ENCODE results near the gene CTSW.

The CTSW gene

DNA sequence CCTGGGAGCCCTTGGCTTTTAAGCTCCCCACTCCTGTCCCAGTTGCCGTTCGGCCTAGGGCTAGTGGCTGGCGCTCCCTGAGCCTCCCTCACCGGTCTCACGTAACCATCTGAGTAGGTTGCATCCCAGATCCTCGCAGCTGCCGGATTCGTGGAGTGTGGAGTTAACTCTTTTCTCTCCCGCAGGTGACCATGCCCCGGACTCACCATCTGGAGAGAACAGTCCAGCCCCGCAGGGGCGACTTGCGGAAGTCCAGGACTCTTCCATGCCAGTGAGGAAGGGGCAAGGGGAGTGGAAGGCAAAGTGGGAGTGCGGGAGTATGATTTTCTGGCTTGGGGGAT lies 18.5 kb upstream of the CTSW start:
- TF ChIP-seq GATA2 (IDR thresholded peaks at IDR 0.05; ENCODE audit: low read depth, low read length) (no peak), GATA3 (IDR thresholded peaks at IDR 0.05; ENCODE audit: low read depth, low read length) (no peak)

DNA sequence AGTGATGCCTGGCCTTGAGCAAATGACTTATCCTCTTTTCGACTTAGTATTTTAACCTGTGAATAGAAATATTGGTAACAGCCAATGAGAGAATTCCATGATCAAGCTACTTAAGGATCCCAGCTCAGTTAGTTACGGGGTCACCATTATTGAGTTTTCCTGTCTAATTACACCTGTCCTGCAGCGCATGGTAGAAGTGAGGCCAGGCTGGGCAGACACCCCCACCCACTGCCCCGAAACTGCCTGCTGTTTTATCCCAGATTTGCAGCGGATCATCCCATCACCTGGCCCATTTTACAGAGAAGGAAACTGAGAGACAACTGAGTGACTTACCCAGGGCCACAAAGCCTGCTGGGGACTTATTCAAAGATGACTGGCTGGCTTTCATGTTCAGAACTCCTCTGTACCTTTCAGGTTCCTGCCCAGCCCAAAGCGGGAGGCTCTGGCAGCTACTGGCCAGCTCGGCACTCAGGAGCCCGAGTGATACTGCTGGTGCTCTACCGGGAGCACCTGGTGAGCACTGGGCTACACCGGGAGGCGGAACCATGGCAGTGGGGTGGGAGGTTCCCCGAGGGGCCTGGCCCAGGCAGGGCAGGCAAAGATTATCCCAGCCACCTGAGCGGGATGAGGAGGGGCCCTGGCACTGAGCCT lies 18.0 kb upstream of the CTSW start:
- no peak for TF ChIP-seq GATA3 (IDR thresholded peaks at IDR 0.05; ENCODE audit: low read depth, low read length)
- TF ChIP-seq GATA2 (IDR thresholded peaks at IDR 0.05; ENCODE audit: low read depth, low read length): no peak

DNA sequence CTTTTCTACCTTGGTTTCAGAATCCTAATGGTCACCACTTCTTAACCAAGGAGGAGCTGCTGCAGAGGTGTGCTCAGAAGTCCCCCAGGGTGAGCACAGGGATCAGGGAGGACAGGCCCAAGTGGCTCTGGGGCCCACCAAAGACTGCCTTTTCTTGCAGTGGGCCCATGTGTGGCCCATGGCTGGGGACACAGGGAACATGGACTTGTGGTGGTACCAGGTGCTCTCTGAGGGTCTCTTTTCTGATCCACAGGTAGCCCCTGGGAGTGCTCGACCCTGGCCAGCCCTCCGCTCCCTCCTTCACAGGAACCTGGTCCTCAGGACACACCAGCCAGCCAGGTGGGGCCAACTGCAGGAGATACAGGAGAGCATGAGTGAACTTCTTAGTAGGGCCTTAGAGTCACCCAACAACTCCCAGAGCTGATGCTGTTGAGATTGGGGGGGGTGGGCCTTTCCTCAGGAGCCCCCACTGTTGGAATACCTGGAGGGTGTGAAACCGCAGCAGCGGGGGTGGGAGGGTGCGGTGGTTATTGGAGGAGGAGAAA lies 17.4 kb upstream of the CTSW start:
- TF ChIP-seq GATA3 (IDR thresholded peaks at IDR 0.05; ENCODE audit: low read depth, low read length): no peak
- no peak for TF ChIP-seq GATA2 (IDR thresholded peaks at IDR 0.05; ENCODE audit: low read depth, low read length)

DNA sequence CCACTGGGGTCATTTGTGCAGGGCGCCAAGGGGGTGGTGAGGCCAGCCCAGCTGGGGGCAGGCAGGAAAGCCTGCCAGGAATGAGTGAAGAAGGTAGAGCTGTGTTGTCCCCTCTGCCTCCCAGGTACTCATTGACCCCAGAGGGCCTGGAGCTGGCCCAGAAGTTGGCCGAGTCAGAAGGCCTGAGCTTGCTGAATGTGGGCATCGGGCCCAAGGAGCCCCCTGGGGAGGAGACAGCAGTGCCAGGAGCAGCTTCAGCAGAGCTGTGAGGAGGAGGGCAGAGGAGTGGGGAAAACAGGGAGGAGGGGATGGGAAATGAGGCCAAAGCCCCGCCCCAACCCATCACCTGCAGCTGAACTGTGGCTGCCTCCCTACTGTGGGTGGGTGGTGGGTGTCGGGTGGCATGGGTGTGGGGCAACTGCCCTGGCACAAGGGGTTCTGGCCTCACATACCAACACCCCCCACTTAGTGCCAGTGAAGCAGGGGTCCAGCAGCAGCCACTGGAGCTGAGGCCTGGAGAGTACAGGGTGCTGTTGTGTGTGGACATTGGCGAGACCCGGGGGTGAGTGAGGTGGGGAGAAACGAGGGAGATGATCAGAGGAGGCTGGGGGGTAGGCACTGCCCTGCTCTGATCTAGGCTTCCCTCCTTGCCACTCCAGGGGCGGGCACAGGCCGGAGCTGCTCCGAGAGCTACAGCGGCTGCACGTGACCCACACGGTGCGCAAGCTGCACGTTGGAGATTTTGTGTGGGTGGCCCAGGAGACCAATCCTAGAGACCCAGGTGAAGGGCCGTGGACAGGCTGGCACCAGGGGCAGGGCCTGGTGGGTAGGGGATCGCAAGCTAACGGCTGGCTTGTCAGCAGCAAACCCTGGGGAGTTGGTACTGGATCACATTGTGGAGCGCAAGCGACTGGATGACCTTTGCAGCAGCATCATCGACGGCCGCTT lies 16.4 kb upstream of the CTSW start:
- no peak for TF ChIP-seq GATA3 (IDR thresholded peaks at IDR 0.05; ENCODE audit: low read depth, low read length)
- no peak for TF ChIP-seq GATA2 (IDR thresholded peaks at IDR 0.05; ENCODE audit: low read depth, low read length)

DNA sequence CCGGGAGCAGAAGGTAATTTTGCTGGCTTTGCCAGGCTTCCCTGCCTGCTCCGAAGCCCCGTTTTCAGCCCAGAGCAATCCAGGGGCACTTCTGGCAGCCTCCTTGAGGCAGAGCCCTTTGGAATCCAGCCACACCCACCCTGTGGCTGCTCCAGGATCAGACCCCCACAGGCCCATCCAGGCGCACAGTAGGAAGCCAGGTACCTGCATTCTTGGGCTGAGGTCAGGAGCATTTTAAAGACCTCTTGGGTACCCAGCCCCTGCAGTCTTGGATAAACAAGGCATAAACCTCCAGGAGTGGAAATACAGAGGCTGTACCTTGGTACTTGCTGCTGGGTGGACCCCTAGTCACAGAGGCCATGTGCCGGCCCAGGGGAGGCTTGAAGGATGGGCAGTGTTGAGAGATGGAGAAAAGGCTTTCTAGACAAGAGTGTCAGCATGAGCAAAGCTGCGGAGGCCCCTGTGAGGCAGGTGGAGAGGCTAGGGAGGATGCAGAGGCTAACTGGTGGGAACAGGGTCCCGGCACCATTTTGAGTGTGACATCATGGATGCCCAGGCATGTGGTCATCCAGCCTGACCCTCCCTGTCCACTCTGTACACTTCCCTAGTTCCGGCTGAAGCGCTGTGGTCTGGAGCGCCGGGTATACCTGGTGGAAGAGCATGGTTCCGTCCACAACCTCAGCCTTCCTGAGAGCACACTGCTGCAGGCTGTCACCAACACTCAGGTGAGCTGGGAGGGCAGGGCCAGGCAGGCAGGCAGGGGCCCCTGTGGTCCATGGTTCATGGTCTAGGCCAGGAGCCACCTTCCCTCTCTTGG lies 15.5 kb upstream of the CTSW start:
- no peak for TF ChIP-seq GATA3 (IDR thresholded peaks at IDR 0.05; ENCODE audit: low read depth, low read length)
- no peak for TF ChIP-seq GATA2 (IDR thresholded peaks at IDR 0.05; ENCODE audit: low read depth, low read length)

DNA sequence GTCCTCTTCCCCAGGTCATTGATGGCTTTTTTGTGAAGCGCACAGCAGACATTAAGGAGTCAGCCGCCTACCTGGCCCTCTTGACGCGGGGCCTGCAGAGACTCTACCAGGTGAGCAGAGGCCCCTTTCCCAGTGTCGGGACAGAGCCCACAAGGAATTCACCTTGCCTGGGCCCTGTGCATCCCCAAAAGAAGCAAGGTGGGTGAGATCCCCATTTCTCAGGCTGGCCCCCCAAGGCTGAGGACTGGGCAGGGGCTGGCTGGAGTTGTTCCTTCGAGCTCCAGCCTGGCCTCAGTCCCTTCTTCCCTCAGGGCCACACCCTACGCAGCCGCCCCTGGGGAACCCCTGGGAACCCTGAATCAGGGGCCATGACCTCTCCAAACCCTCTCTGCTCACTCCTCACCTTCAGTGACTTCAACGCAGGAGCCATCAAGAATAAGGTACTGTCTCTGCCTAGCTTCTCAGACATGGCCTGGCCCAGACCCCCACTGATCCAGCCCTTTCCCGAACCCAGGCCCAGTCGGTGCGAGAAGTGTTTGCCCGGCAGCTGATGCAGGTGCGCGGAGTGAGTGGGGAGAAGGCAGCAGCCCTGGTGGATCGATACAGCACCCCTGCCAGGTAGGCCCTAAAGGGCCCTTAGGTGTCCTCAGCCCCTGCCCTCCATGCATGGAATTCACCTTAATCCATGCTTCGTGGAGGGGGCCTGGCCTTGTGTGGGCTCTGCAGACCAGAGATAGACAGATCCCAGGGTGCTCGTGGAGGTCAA lies 14.7 kb upstream of the CTSW start:
- TF ChIP-seq GATA2 (IDR thresholded peaks at IDR 0.05; ENCODE audit: low read depth, low read length): no peak
- TF ChIP-seq GATA3 (IDR thresholded peaks at IDR 0.05; ENCODE audit: low read depth, low read length): no peak

DNA sequence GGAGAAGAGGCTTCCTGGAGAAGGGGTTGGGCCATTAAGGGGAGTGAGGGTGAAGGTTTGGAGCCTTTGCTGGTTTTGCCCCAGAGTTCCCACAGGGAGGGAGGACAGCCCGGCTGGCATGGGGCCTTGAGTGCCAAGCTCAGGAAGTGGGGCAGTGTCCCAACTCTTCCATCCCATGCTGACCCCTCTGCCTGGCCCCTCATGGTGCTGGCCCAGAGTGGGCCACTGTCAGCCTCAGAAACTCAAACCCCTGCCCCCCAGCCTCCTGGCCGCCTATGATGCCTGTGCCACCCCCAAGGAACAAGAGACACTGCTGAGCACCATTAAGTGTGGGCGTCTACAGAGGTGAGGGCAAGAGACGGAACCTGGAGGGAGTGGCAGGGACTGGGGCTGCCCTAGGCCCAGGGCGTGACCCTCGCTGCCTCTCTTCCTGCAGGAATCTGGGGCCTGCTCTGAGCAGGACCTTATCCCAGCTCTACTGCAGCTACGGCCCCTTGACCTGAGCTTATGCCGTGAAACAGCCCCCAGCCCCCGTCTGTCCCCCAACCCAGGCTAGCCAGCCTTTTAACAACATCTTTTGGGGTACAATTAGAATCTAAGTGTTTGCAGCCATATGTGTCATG lies 14.0 kb upstream of the CTSW start:
- TF ChIP-seq GATA2 (IDR thresholded peaks at IDR 0.05; ENCODE audit: low read depth, low read length): no peak
- no peak for TF ChIP-seq GATA3 (IDR thresholded peaks at IDR 0.05; ENCODE audit: low read depth, low read length)

DNA sequence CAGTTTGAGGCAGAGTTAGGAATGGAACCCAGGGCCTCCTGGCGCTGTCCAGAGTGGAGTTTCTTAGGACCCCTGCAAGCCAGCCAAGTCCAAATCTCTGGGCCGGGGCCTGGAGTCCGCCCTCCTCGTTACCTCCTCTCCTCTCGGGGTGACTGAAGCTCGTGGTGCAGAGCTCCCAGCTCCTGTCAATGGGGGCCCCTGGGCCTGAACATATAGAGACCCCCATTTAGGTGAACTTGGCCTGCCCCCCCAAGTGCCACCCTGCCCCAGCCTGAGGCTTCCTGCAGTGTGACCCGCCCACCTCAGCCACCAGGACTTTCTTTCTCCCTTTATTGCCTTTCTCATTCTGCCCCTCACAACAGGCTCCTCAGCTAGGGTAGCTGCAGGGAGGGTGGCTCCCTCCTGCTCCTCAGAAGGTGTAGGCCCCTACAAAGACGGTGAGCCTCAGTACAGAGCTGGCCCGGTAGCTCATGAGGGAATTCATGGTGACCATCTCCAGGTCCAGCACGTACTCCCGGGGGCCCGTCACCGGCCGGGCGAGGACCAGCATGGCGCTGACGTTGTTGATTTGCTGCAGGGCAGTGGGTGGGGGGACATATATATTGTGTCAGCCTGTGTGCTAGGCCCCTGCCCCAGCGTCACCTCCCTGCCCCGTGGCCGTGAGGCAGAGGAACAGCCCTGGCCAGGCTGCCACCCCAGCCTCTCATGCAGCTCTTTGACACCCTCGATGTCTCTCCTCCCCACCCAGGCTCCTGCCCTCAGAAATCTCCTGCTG lies 12.9 kb upstream of the CTSW start:
- no peak for TF ChIP-seq GATA3 (IDR thresholded peaks at IDR 0.05; ENCODE audit: low read depth, low read length)
- no peak for TF ChIP-seq GATA2 (IDR thresholded peaks at IDR 0.05; ENCODE audit: low read depth, low read length)

DNA sequence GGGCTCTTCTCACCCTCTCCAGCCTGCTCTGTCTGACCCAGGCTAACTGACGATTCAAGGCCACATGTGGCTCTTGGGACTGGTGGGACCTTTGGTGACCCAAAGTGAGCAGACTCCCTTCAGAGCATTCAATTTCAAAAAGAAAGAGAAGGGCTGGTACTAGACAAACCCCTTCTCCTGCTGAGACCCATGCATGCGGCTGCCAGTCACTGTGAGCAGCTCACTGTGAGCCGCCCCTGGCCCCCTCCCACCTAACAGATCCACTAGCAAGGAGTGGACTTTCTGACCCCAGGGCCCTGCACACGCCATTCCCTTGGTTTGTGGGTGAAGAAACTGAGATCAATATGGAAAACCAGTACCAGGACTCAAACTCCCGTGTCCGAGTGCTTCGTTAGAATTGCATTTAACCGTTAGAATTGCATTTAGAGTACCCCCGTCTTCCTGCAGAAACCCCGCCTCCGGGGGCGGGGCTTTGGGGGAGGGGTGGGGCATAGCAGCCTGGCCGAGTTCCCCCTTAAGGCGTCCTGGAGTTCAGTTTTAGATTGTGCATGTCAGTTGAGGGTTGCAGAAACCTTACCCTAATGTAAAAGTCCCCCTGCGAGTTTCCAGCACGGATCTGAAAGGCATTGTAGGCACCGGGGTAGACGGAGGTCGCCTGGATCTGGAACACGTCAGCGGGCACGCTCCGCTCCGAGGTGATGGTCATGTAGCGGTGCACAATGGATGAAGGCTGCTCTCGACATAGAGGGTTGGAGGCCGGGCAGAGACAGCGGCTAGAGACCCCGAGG lies 12.2 kb upstream of the CTSW start:
- no peak for TF ChIP-seq GATA3 (IDR thresholded peaks at IDR 0.05; ENCODE audit: low read depth, low read length)

DNA sequence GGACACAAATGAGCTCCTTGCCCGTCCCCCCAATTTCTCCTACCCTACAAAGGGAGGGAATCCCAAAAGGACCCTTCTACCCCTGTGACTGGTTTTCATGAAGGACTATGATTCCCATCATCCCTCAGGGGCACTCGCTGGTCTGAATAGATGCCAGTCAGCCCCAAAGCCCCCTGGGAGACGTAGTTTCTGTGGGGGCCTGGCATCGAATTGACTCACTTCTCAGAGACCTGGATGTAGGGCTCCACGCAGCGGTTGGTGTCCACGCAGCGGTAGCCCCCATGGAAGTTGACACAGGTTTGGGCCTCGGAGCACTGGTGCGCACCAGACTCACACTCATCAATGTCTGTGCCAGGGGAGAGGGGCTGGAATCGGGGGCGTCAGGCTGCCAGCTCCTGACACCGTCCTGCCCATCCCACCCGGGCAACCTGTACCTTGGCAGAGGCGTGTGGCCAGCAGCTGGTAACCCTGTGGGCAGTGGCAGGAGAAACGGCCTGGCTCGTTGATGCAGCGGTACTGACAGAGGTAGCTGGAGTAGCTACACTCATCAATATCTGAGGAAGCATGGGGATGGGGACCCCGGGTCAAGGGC lies 11.5 kb upstream of the CTSW start:
- TF ChIP-seq GATA2 (IDR thresholded peaks at IDR 0.05; ENCODE audit: low read depth, low read length) (no peak), GATA3 (IDR thresholded peaks at IDR 0.05; ENCODE audit: low read depth, low read length) (no peak)

DNA sequence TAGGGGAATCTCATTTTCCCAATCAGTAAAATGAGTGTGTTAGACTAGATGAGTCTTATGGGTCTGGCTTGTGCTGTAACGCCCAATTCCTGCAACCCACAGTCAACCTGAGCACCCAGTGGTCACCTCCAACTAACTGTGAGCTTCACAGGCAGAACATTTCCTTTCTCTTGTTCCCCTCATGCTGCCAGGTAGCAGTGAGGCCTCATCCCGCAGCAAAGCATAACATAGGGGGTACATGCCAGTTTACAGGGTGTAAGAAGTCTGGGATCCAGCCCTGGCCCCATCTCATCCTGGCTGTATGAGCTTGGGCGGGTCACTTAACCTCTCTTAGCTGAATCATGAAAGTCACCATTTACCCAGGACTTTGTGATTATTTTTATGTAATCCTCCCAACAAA lies 10.7 kb upstream of the CTSW start:
- TF ChIP-seq GATA2 (IDR thresholded peaks at IDR 0.05; ENCODE audit: low read depth, low read length): no peak
- TF ChIP-seq GATA3 (IDR thresholded peaks at IDR 0.05; ENCODE audit: low read depth, low read length): no peak

Data from SH-SY5Y (cell line).